ENCODE results near the gene C6orf120.

Gene C6orf120

DNA sequence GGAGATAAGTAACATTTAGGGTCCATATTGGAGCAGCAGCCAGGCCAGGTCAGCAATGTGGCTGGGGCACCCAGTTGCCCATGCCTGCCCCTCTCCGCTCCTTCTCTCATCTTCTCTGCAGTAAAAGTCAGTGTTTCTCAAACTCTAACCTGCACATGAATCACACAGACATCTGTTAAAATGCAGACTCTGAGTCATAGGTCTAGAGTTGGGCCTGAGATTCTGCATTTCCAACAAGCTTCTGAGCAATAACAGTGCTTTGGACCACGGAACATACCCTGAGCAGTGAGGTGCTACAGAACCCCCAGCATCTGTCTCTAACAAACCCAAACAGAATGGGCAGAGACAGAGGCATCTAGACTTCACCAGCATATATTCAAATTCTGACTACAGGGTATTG is 12.3 kb downstream of the C6orf120 start:
- Histone ChIP-seq H2BK5ac (ENCODE audit: low read length) (no peak overlapping the region), H3K4me1 (ENCODE audit: control insufficient read depth, low read depth, low read length) (no peaks in the 10 kb centered on the region), H3K4me2 (ENCODE audit: low read length) (no peak overlapping the region), H2BK120ac (ENCODE audit: low read depth, low read length) (no peak overlapping the region), H3K56ac (ENCODE audit: low read length) (no peak overlapping the region), H3K79me1 (ENCODE audit: low read length) (peaks cover 2% of the 10 kb centered on the region), H3K18ac (ENCODE audit: low read length) (no peak overlapping the region), H3K36me3 (ENCODE audit: control insufficient read depth, insufficient read depth, low read length) (peaks cover 3% of the 10 kb centered on the region), H3K79me2 (ENCODE audit: control insufficient read depth, insufficient read depth, low read length) (peaks cover 5% of the 10 kb centered on the region), H3K4me3 (ENCODE audit: low read length) (no peak overlapping the region), H3K4ac (ENCODE audit: low read depth, low read length) (no peak overlapping the region), H3K27me3 (ENCODE audit: insufficient read depth, low read length, poor library complexity) (no peaks in the 10 kb centered on the region), H4K8ac (ENCODE audit: low read depth, low read length) (no peak overlapping the region), H4K5ac (ENCODE audit: low read length) (no peak overlapping the region), H2BK15ac (replicated peaks; ENCODE audit: low read depth) (no peak overlapping the region), H2AK5ac (ENCODE audit: low read length) (no peak overlapping the region), H3K9ac (ENCODE audit: low read length) (no peak overlapping the region), H3K27ac (ENCODE audit: low read depth, low read length) (no peak overlapping the region), H3K23ac (ENCODE audit: low read length) (no peak overlapping the region)
- no CpG with 5 or more reads among the region's 2 CpGs for WGBS (ENCODE audit: extremely low coverage, insufficient coverage, low lambda C conversion rate)
- no peak for DNase-seq

DNA sequence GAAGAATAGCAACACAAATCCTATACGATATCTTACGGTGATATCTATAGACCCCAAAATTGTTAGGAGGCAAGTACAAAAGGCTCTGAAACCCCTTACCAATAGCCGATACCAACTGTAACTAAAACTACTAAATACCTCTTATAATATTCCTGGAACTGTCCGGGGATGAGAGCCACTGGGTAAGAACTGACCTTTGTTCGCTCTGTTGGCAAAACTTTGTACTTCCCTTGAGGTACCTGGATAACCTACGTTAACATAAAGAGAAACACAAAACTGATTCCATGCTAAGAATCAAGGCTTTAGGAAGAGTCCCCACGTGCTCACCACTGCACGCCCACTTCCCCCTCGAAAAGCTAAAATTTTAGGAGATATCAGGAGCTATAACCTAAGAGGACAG is 12.7 kb downstream of the C6orf120 start:
- no peak overlapping the region for H4K5ac ChIP-seq (ENCODE audit: low read length)
- H2AK5ac ChIP-seq (ENCODE audit: low read length): no peak overlapping the region
- H3K36me3 ChIP-seq (ENCODE audit: control insufficient read depth, insufficient read depth, low read length): peaks cover 3% of the 10 kb centered on the region
- no peak overlapping the region for H3K18ac ChIP-seq (ENCODE audit: low read length)
- no peak overlapping the region for H3K4me2 ChIP-seq (ENCODE audit: low read length)
- H3K4ac ChIP-seq (ENCODE audit: low read depth, low read length): no peak overlapping the region
- no peak overlapping the region for H2BK5ac ChIP-seq (ENCODE audit: low read length)
- H3K79me1 ChIP-seq (ENCODE audit: low read length): peaks cover 4% of the 10 kb centered on the region
- no peak overlapping the region for H4K8ac ChIP-seq (ENCODE audit: low read depth, low read length)
- H2BK120ac ChIP-seq (ENCODE audit: low read depth, low read length): no peak overlapping the region
- no peak for DNase-seq
- H3K27me3 ChIP-seq (ENCODE audit: insufficient read depth, low read length, poor library complexity): no peaks in the 10 kb centered on the region
- H2BK15ac ChIP-seq (replicated peaks; ENCODE audit: low read depth): no peak overlapping the region
- no peak overlapping the region for H3K23ac ChIP-seq (ENCODE audit: low read length)
- WGBS (ENCODE audit: extremely low coverage, insufficient coverage, low lambda C conversion rate): no CpG with 5 or more reads among the region's 9 CpGs
- H3K27ac ChIP-seq (ENCODE audit: low read depth, low read length): no peak overlapping the region
- H3K9ac ChIP-seq (ENCODE audit: low read length): no peak overlapping the region
- no peak overlapping the region for H3K56ac ChIP-seq (ENCODE audit: low read length)
- peaks cover 8% of the 10 kb centered on the region for H3K79me2 ChIP-seq (ENCODE audit: control insufficient read depth, insufficient read depth, low read length)
- no peaks in the 10 kb centered on the region for H3K4me1 ChIP-seq (ENCODE audit: control insufficient read depth, low read depth, low read length)
- H3K4me3 ChIP-seq (ENCODE audit: low read length): no peak overlapping the region

DNA sequence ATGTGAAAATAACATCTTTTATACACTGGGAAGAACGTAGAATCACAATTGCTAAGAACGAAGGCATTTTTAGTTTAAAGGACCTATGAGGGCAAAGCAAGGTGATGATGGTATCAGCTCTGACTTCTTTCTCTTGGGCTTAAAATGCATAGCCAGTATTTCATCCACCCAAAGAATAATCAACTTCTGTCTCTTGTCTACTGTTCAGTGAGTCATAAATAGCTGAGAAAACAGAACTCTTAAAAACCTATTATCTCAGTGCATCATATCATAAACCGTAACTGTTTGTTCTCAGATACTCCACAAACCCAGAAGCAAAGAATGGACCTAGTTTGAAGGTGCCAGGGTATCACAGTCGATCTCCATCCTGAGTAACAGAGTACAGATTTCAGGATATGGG is 17.2 kb downstream of the C6orf120 start:
- Histone ChIP-seq H3K79me2 (ENCODE audit: control insufficient read depth, insufficient read depth, low read length) (peaks cover 32% of the 10 kb centered on the region), H3K18ac (ENCODE audit: low read length) (no peak overlapping the region), H3K23ac (ENCODE audit: low read length) (no peak overlapping the region), H3K79me1 (ENCODE audit: low read length) (peaks cover 9% of the 10 kb centered on the region), H2BK15ac (replicated peaks; ENCODE audit: low read depth) (no peak overlapping the region), H4K8ac (ENCODE audit: low read depth, low read length) (no peak overlapping the region), H3K27me3 (ENCODE audit: insufficient read depth, low read length, poor library complexity) (no peaks in the 10 kb centered on the region), H3K9ac (ENCODE audit: low read length) (no peak overlapping the region), H3K27ac (ENCODE audit: low read depth, low read length) (no peak overlapping the region), H3K4me1 (ENCODE audit: control insufficient read depth, low read depth, low read length) (no peaks in the 10 kb centered on the region), H2BK120ac (ENCODE audit: low read depth, low read length) (no peak overlapping the region), H3K4me2 (ENCODE audit: low read length) (no peak overlapping the region), H2AK5ac (ENCODE audit: low read length) (no peak overlapping the region), H3K4me3 (ENCODE audit: low read length) (no peak overlapping the region), H3K4ac (ENCODE audit: low read depth, low read length) (no peak overlapping the region), H4K5ac (ENCODE audit: low read length) (no peak overlapping the region), H3K36me3 (ENCODE audit: control insufficient read depth, insufficient read depth, low read length) (peaks cover 2% of the 10 kb centered on the region), H3K56ac (ENCODE audit: low read length) (no peak overlapping the region), H2BK5ac (ENCODE audit: low read length) (no peak overlapping the region)
- WGBS (ENCODE audit: extremely low coverage, insufficient coverage, low lambda C conversion rate): no CpG with 5 or more reads among the region's 4 CpGs
- no peak for DNase-seq

DNA sequence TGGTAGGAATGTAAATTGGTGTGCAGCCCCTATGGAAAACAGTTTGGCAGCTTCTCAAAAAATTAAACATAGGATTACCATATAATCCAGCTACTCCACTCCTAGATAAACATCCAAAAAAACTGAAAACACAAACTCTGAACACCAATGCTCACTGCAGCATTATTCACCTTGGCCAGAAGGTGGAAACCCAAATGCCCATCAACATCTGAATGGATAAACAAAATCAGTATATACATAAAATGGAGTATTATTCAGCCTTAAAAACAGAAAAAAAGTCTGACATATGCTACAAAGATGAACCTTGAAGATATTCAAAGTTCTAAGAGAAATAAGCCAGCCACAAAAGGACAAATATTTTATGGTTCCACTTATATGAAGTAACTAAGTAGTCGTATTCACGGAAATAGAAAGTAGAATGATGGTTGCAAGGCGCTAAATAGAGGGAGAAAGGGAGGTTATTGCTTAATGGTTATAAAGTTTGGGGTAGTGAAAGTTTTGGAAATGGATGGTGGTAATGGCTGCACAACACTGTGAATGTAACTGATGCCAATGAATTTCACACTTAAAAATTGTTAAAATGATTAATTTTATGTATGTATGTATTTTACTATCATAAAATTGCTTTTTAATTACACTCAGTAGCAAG is 18.4 kb downstream of the C6orf120 start:
- Histone ChIP-seq H2BK120ac (ENCODE audit: low read depth, low read length) (no peak overlapping the region), H4K8ac (ENCODE audit: low read depth, low read length) (no peak overlapping the region), H2AK5ac (ENCODE audit: low read length) (no peak overlapping the region), H4K5ac (ENCODE audit: low read length) (no peak overlapping the region), H3K4me2 (ENCODE audit: low read length) (no peak overlapping the region), H3K56ac (ENCODE audit: low read length) (no peak overlapping the region), H3K18ac (ENCODE audit: low read length) (no peak overlapping the region), H3K4ac (ENCODE audit: low read depth, low read length) (no peak overlapping the region), H3K27me3 (ENCODE audit: insufficient read depth, low read length, poor library complexity) (no peaks in the 10 kb centered on the region), H3K23ac (ENCODE audit: low read length) (no peak overlapping the region), H3K4me1 (ENCODE audit: control insufficient read depth, low read depth, low read length) (no peaks in the 10 kb centered on the region), H3K9ac (ENCODE audit: low read length) (no peak overlapping the region), H2BK5ac (ENCODE audit: low read length) (no peak overlapping the region), H2BK15ac (replicated peaks; ENCODE audit: low read depth) (no peak overlapping the region), H3K27ac (ENCODE audit: low read depth, low read length) (no peak overlapping the region), H3K79me2 (ENCODE audit: control insufficient read depth, insufficient read depth, low read length) (peaks cover 32% of the 10 kb centered on the region), H3K4me3 (ENCODE audit: low read length) (no peak overlapping the region), H3K36me3 (ENCODE audit: control insufficient read depth, insufficient read depth, low read length) (no peaks in the 10 kb centered on the region), H3K79me1 (ENCODE audit: low read length) (peaks cover 9% of the 10 kb centered on the region)
- WGBS (ENCODE audit: extremely low coverage, insufficient coverage, low lambda C conversion rate): 100% methylated on average over 1 of the region's 3 CpGs
- no peak for DNase-seq

DNA sequence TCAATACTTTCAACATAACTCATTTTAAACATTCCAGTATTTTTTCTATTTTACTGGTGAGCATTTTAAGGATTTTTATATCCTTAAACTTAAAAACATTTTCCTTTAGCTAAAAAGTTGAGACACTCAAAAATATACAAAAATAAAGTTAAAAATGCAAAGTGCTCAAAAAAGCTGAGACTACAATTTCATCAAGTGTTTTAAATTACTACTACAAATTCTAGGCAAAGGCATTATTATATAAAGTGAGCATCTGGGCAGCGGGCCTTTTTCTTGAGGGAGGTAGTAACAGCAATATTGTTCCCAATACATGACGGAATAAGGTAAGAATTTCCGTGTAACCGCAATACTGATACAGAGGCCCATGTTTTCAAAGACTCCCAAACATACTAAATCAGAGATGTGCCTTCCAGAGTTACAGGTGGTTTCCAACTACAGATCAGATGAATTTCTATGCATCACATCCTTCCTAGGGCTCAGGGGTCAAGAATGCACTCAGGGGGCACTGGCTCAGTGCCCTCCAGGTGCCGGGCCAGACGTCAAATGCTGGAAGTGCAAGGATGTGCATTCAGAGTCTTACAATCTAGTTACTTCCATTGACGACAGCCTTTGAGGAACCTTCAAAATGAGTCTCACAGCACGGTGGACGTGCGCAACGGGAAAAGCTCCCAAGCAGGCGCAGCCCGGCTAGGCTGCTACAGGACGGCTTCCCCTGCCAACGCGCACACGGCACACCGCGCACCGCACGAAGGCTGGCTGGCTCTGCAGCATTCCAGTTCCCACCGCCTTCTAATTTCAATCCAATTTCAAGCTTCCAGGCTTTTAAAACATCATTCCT is 20.7 kb downstream of the C6orf120 start:
- H3K9ac ChIP-seq (ENCODE audit: low read length): peak overlapping the region; percentile 60
- H2BK5ac ChIP-seq (ENCODE audit: low read length): no peak overlapping the region
- H3K4me2 ChIP-seq (ENCODE audit: low read length): peak overlapping the region; percentile 47
- H2AK5ac ChIP-seq (ENCODE audit: low read length): no peak overlapping the region
- no peak overlapping the region for H4K8ac ChIP-seq (ENCODE audit: low read depth, low read length)
- H3K79me2 ChIP-seq (ENCODE audit: control insufficient read depth, insufficient read depth, low read length): peaks cover 32% of the 10 kb centered on the region
- no peak overlapping the region for H3K18ac ChIP-seq (ENCODE audit: low read length)
- H2BK120ac ChIP-seq (ENCODE audit: low read depth, low read length): no peak overlapping the region
- H3K4me1 ChIP-seq (ENCODE audit: control insufficient read depth, low read depth, low read length): no peaks in the 10 kb centered on the region
- H3K4me3 ChIP-seq (ENCODE audit: low read length): peak overlapping the region; percentile 90
- H3K4ac ChIP-seq (ENCODE audit: low read depth, low read length): no peak overlapping the region
- no peaks in the 10 kb centered on the region for H3K27me3 ChIP-seq (ENCODE audit: insufficient read depth, low read length, poor library complexity)
- H2BK15ac ChIP-seq (replicated peaks; ENCODE audit: low read depth): no peak overlapping the region
- H3K56ac ChIP-seq (ENCODE audit: low read length): peak overlapping the region; percentile 78
- H3K36me3 ChIP-seq (ENCODE audit: control insufficient read depth, insufficient read depth, low read length): no peaks in the 10 kb centered on the region
- no peak overlapping the region for H3K23ac ChIP-seq (ENCODE audit: low read length)
- WGBS (ENCODE audit: extremely low coverage, insufficient coverage, low lambda C conversion rate): no CpG with 5 or more reads among the region's 22 CpGs
- H3K79me1 ChIP-seq (ENCODE audit: low read length): peaks cover 9% of the 10 kb centered on the region
- peak; percentile 51 for DNase-seq
- H3K27ac ChIP-seq (ENCODE audit: low read depth, low read length): no peak overlapping the region
- H4K5ac ChIP-seq (ENCODE audit: low read length): no peak overlapping the region

Data from mesendoderm (in vitro differentiated cells).